Fibroblast of lung (primary cell): ENCODE results near the gene ERCC2. TPM values are rescaled to one million over a fixed set of nuclear protein-coding genes. Genes with fewer than 3 reads are reported as not detected.
"Not testable (repeated sequence)": the region's sequence is repeated elsewhere in the genome, so short reads cannot be mapped to it uniquely, and the experiment has no call there.

Source experiments
- DNase-seq, 2 donors: peaks; one replicate each; pipeline versions ENCODE4 v3.0.0 to v3.0.0-alpha.2; 2010; ENCODE audit warnings: low read depth in 2 of 2
- H2AFZ ChIP-seq: 2 replicates; pipeline ENCODE4 v1.5.1; 2012; ENCODE audit warnings: low read length, control low read depth, inconsistent platforms
- H3K27ac ChIP-seq: 2 replicates; pipeline ENCODE4 v1.5.1; 2011; ENCODE audit warnings: low read length, control low read depth; ENCODE audit not compliant: insufficient read depth
- H3K27me3 ChIP-seq: 2 replicates; pipeline ENCODE4 v1.5.1; 2011; ENCODE audit warnings: mild to moderate bottlenecking, low read length; ENCODE audit not compliant: control insufficient read depth, insufficient read depth
- H3K36me3 ChIP-seq: 2 replicates; pipeline ENCODE4 v1.5.1; 2011; ENCODE audit warnings: low read length; ENCODE audit not compliant: control insufficient read depth, insufficient read depth
- H3K4me1 ChIP-seq: 2 replicates; pipeline ENCODE4 v1.5.1; 2011; ENCODE audit warnings: low read length; ENCODE audit not compliant: control insufficient read depth, insufficient read depth; ENCODE audit errors: extremely low read depth
- H3K4me2 ChIP-seq: 2 replicates; pipeline ENCODE4 v1.5.1; 2011; ENCODE audit warnings: low read length, control low read depth; ENCODE audit not compliant: insufficient read depth; ENCODE audit errors: extremely low read depth
- H3K4me3 ChIP-seq, 4 experiments: fragments of 200-600 bp in 1 of 4; sonication (generic) in 1 of 4; replicated peaks in 1 of 4; 2 replicates each; pipeline ENCODE4 v1.5.1; 2011 to 2016; ENCODE audit warnings: low read length in 4 of 4, low read depth in 3 of 4, mild to moderate bottlenecking in 3 of 4, control low read depth in 2 of 4, inconsistent platforms in 1 of 4, mixed read lengths in 1 of 4; ENCODE audit not compliant: insufficient read depth in 1 of 4; ENCODE audit errors: control extremely low read depth in 1 of 4
- H3K79me2 ChIP-seq: 2 replicates; pipeline ENCODE4 v1.5.1; 2012; ENCODE audit warnings: mild to moderate bottlenecking, low read length, inconsistent platforms; ENCODE audit not compliant: control insufficient read depth, insufficient read depth
- H3K9ac ChIP-seq: 2 replicates; pipeline ENCODE4 v1.5.1; 2011; ENCODE audit warnings: mild to moderate bottlenecking, low read length, control low read depth; ENCODE audit not compliant: insufficient read depth
- H3K9me3 ChIP-seq: 2 replicates; pipeline ENCODE4 v1.5.1; 2012; ENCODE audit warnings: low read depth, low read length; ENCODE audit not compliant: control insufficient read depth, insufficient read depth
- H4K20me1 ChIP-seq: 2 replicates; pipeline ENCODE4 v1.5.1; 2011; ENCODE audit warnings: low read length; ENCODE audit not compliant: control insufficient read depth, insufficient read depth; ENCODE audit errors: extremely low read depth
- EZH2 ChIP-seq: IDR thresholded peaks from 2 replicates; pipeline ENCODE4 v1.5.1; 2012; ENCODE audit warnings: low read length, control low read depth, mild to moderate bottlenecking; ENCODE audit errors: missing control alignments
- polyA plus RNA-seq, 2 donors: library from polyadenylated mRNA; depleted of rRNA in 1 of 2; stranded (reverse) in 1 of 2; unstranded in 1 of 2; fragments of >200 nt; gene quantifications; 2 replicates each; pipeline ENCODE4 v1.2.1, GENCODE V29; 2011 to 2012; ENCODE audit warnings: missing spikeins in 1 of 2
- total RNA-seq: library from RNA; depleted of rRNA; stranded (reverse); fragments of >200 nt; gene quantifications from 2 replicates; pipeline ENCODE4 v1.2.1, GENCODE V29; 2014
- TF ChIP-seq, protein P1 (sequence below), 2 donors: IDR thresholded peaks in 1 of 2; conservative IDR thresholded peaks in 1 of 2; 1 replicate in 1 of 2; 2 replicates in 1 of 2; pipeline ENCODE4 v1.5.1; 2011 to 2012; ENCODE audit warnings: low read length in 2 of 2, control low read depth in 1 of 2, inconsistent platforms in 1 of 2, low read depth in 1 of 2, mild to moderate bottlenecking in 1 of 2

The ERCC2 gene
- total and polyA plus RNA-seq, 2 donors (not counting 1 experiment from before 2014, with no cell fraction given), result 21.6 to 57.1 TPM

DNA sequence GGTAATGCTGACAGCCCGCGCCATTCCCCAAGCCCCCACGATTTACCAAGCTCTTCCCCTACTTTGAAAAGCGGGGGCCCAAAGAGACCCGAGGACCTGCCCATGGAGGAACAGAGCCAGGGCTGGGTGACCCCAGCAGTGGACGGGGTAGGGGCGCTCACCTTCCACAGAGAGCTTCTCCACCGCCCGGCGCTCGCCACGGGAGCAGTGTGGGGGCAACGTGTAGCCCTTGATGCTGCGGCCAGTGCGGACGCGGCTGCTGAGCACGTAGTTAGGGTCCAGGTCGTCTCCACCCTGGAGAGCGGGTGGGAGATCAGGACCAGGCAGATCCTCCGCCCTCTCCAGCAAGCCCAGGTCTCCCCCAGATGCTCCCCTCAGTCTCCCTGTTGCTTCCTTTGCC is 55.1 kb downstream of the ERCC2 start:
- TF ChIP-seq, protein P1, sequence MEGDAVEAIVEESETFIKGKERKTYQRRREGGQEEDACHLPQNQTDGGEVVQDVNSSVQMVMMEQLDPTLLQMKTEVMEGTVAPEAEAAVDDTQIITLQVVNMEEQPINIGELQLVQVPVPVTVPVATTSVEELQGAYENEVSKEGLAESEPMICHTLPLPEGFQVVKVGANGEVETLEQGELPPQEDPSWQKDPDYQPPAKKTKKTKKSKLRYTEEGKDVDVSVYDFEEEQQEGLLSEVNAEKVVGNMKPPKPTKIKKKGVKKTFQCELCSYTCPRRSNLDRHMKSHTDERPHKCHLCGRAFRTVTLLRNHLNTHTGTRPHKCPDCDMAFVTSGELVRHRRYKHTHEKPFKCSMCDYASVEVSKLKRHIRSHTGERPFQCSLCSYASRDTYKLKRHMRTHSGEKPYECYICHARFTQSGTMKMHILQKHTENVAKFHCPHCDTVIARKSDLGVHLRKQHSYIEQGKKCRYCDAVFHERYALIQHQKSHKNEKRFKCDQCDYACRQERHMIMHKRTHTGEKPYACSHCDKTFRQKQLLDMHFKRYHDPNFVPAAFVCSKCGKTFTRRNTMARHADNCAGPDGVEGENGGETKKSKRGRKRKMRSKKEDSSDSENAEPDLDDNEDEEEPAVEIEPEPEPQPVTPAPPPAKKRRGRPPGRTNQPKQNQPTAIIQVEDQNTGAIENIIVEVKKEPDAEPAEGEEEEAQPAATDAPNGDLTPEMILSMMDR (conservative IDR thresholded peaks at IDR 0.05 in 1 of 2, IDR thresholded peaks at IDR 0.05 in 1 of 2; ENCODE audit: low read depth in 1 of 2, low read length in 2 of 2), result no peak
- TF ChIP-seq EZH2, result no peak
- no peaks in the 10 kb centered on the region for H3K36me3 ChIP-seq
- H3K27me3 ChIP-seq, result peaks cover 6% of the 10 kb centered on the region
- DNase-seq, result no peak
- no peak overlapping the region for H3K4me2 ChIP-seq
- no peaks in the 10 kb centered on the region for H3K9me3 ChIP-seq
- H3K27ac ChIP-seq, result no peak overlapping the region
- no peaks in the 10 kb centered on the region for H3K4me1 ChIP-seq
- no peaks in the 10 kb centered on the region for H4K20me1 ChIP-seq
- H3K4me3 ChIP-seq, result no peak overlapping the region
- no peak overlapping the region for H3K9ac ChIP-seq
- H2AFZ ChIP-seq, result no peak overlapping the region
- no peaks in the 10 kb centered on the region for H3K79me2 ChIP-seq

DNA sequence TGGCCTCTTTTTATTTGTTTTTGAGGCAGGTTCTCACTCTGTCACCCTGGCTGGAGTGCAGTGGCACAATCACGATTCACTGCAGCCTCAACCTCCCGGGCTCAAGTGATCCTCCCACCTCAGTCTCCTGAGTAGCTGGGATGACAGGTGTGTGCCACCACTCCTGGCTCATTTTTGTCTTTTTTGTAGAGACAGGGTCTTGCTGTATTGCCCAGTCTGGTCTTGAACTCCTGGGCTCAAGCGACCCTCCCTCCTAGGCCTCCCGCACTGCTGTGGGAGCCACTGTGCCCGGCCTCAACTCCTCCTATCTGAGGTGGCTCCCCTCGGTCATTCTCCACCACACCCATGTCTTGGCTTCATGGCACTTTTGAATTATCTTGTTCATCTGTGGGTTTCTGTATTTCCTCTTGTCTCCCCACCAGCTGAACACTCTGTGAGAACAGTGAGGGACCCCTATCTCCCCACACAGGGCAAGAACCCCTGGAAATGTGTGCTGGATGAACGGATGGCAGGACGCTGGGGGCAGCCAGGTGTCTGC is 55.6 kb downstream of the ERCC2 start:
- no peak overlapping the region for H3K27ac ChIP-seq
- no peak overlapping the region for H3K4me2 ChIP-seq
- H3K4me3 ChIP-seq, result no peak overlapping the region
- H3K9ac ChIP-seq, result no peak overlapping the region
- no peaks in the 10 kb centered on the region for H3K9me3 ChIP-seq
- no peak overlapping the region for H2AFZ ChIP-seq
- no peak for DNase-seq
- TF ChIP-seq EZH2, result no peak
- TF ChIP-seq, protein P1 (conservative IDR thresholded peaks at IDR 0.05 in 1 of 2, IDR thresholded peaks at IDR 0.05 in 1 of 2; ENCODE audit: low read depth in 1 of 2, low read length in 2 of 2), result no peak
- H3K4me1 ChIP-seq, result no peaks in the 10 kb centered on the region
- H3K79me2 ChIP-seq, result no peaks in the 10 kb centered on the region
- no peaks in the 10 kb centered on the region for H4K20me1 ChIP-seq
- H3K27me3 ChIP-seq, result peaks cover 6% of the 10 kb centered on the region
- no peaks in the 10 kb centered on the region for H3K36me3 ChIP-seq

DNA sequence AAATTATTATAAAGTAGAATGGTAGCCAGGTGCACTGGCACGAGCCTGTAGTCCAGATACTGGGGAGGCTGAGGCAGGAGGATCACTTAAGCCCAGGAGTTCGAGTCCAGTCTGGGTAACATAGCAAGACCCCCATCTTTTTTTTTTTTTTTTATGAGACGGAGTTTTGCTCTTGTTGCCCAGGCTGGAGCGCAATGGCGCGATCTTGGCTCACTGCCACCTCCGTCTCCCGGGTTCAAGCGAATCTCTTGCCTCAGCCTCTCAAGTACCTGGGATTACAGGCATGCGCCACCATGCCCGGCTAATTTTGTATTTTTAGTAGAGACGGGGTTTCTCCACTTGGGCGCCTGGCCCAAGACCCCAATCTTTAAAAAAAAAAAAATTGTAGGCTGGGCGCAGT is 58.1 kb downstream of the ERCC2 start:
- not testable (repeated sequence) for H2AFZ ChIP-seq, H3K36me3 ChIP-seq, H3K9ac ChIP-seq, H3K27me3 ChIP-seq, H3K27ac ChIP-seq, H4K20me1 ChIP-seq, H3K9me3 ChIP-seq, DNase-seq, H3K4me1 ChIP-seq, H3K4me3 ChIP-seq, H3K4me2 ChIP-seq, H3K79me2 ChIP-seq
